ENCODE measurements around the gene SLC37A1.

SLC37A1 gene

DNA sequence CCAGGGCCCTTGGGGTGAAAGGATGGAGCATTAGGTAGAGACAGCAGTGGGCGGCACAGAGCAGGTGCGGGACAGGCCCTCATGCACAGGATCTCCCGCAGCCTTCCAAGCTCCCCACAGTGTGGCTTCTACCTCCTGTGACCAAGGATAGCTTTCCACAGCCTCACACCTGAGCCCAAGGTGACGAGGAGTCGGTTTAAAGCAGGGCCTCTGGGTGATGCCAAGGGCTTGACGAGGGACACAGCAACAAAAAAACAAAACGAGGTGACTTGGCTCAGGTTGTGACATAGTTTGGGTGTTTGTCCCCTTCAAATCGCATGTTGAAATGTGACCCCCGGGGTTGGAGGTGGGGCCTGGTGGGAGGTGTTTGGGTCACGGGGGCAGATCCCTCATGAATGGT, 32.9 kb upstream of the SLC37A1 start:
- DNase-seq: no peak

DNA sequence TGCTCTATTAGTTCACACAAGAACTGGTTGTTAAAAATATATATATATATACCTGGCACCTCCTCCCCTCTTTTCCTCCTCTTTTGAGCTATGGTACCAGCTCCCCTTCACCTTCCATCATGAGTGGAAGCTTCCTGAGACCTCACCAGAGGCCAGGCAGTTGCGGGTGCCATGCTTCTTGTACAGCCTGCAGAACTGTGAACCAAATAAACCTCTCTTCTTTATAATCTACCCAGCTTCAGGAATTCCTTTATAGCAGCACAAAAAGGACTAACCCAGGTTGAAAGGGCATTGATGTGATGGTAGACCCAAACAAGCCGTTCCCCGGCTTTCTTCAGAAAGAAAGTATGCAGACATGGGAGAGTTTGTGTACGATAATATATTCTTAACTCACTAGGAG, 32.5 kb upstream of the SLC37A1 start:
- DNase-seq: no peak

DNA sequence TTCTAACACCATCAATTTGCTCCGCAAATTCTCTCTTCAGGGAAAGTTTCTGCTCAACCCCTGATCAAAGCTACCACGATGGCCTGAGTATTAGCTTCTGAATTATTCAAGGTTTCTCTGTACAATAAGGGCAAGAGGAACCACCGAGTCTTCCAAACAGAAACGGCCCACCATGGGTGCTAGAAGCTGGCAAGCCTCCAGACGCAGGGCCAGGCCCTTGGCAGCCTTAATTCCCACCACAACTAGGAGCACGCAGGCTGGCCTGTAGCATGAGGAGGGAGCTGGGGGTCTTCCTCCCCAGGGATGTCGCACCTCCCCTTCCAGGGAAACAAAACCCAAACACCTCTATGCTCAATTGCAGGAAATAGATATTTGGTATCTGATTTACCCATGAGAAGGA, 28.7 kb upstream of the SLC37A1 start:
- no peak for DNase-seq

DNA sequence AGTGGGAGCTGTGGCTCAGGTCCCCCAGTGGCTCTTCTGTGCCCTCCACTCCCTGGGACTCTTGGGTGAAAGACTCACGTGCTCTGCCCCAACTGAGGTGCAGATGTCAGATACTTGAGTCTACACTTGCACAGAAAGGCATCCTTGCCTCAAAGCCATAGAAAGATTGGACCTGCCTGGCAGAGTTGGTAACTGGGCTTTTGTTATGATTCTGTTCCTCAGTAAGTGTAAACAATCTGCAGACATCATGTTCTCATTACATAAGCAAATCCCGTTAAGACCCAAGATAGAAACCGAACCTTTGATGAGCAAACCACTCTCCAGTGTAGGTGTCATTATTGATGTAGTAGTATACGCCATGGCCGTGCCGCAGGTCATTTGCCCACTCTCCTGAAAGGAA, 27.6 kb upstream of the SLC37A1 start:
- no peak for DNase-seq

DNA sequence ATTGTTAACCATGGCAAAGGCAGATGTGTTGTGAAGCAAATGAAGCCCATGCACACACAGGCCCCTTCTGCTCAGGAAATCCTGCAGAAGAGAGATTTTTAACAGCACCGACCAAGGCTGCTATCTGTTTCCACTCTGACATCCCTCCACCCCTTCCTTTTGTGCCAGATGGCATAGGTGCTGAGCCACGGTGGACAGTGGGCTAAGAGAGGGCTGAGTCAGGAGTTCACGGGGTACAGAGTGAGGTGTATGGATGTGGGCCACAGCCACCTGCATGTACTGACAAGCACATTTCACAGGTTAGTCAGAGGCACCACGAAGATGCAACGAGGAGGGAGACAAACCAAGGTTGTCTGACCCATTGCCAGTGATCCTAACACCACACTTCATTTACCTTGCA, 27.1 kb upstream of the SLC37A1 start:
- DNase-seq: no peak

DNA sequence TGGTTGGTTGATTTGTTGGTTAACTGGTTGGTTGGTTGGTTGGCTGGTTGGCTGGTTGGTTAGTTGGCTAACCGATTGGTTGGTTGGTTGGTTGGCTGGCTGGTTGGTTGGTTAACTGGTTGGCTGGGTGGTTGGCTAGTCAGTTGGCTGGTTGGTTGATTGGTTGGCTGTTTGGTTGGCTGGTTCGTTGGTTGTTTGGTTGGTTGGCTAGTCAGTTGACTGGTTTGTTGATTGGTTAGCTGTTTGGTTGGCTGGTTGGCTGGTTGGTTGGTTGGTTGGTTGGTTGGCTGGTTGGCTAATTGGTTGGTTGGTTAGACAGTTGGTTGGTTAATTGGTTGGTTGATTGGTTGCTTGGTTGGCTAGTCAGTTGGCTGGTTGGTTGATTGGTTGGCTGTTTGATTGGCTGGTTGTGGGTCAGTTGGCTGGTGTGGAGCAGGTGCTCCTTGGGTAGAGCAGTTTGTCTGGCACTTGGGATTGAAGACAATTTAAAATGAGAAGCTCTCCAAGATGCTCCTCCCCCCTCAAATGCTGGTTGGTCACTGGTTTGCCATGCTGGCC, 24.6 kb upstream of the SLC37A1 start:
- DNase-seq: no peak

DNA sequence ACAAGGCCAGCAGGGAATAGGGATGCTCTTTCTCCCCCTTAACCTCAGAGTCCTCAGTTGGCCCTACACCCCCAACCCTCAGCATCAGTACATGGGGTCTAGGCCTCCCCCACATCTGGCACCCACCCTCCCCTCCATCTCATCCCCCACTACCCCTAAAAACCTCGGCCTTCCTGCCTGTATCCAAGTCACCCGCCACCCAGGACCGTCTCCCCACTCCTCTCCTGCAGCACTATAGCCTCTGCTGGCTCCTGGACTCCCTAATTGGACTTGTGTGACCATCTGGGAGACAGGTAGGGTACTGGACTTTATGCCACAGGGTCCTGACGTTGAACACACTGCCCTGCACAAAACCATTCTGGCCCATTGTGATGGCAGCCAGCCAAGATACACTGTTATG, 23.7 kb upstream of the SLC37A1 start:
- DNase-seq: no peak

DNA sequence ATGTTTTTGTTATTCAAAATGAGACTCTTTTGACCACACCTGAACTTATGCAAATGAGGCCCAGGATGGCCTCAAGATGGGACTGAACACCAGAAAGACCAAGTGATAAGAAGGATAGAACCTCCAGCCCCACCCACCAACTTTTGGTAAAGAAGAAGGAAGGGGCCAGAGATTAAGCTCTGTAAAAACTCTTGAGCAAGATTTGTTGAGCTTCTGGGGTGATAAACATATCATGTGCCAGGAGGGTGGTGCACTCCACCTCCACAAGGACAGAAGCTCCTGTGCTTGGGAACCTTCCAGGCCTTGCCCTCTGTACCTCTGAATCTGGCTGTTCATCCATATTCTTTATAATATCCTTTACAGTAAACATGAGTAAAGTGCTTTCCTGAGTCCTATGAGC, 22.9 kb upstream of the SLC37A1 start:
- no peak for DNase-seq

DNA sequence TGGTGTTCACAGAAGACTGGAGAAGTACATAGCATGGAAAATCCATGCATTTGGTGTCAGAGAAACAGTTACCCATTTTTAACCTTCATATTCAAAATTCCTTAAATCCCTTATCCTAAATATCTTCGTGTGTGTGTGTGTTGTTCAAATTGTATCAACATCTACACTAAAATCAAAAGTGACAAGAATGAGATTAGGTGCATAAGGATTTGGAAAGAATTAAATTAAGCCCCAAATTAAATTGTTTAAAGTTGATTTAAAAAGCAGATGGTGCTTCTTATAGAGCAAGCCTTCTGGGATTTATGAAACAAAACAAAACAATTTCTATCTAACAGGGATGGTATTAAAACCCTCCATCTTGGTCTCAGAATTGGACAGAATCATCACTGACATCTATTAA, 22.3 kb upstream of the SLC37A1 start:
- no peak for DNase-seq

DNA sequence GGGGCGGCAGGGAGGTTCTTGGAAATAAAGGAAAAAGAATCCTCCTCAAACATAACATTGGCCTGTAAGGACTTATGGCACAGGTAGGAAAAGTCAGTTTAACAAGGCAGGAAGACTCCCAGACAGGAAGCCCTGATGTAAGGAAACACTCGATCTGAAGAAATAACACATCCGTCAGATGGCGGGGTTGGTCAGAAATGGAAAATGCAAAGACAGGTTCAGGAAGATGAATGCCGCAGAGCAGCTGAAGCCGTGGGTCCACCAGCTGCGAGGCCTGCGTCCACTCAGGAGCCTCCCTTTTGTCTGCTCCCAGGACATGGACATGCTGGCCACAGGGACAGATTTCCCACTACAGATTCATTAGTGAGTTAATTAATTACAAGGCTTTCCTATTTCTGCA, 21.5 kb upstream of the SLC37A1 start:
- no peak for DNase-seq

DNA sequence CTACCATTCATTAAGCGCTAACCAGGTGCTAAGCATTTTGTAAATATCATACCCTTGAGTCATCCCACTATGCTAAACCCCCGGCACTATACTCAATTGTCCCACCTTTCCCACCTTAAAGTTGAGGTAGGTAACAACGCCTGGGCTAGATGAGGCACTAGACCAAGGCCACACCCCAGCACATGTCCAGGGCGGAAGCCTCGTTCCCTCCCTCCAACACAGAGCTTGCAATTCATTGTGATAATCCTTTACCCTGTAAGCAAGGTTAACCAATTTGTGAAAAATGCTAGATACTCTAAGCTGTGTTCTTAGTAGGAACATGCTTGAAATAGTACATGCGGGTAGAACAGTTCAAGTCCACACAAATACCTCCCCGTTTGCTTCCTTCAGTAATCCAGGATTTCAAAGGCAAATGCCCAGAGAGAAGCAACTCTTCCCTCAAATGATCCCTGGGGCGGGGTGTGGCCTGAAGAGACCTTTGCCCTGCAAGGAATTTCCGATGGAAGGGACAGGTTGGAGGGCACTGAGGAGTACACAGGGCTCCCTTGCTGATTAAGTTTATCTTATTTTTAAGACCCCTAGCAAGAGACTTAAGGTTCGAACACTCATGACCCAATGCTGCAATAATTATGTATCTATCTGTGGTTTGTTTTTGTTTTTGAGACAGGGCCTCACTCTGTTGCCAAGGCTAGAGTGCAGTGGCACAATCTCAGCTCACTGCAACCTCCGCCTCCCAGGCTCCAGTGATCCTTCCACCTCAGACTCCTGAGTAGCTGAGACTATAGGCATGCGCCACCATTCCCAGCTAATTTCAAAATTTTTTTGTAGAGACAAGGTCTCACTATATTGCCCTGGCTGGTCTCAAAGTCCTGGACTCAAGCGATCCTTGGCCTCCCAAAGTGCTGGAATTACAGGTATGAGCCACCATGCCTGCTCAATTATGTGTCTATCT, 20.3 kb upstream of the SLC37A1 start:
- no peak for DNase-seq

DNA sequence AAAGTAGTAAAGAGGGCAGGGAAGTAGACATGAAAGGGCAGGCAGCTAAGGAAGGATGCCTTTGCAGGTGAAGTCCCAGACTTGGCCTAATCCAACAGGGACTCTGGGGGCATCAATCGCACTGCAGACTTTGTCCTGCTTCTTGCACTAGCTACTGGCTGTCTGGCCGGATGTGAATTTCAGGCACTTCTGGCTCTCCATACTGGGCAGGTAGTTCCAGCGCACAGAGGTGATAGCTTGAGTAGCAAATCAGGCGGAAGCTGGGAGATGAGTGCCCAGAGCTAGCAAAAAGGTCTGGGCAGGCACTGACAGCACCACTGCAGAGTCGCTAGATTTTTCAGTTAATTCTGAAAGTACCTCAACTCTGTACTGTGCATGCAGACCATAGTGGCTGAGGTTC, 18.6 kb upstream of the SLC37A1 start:
- no peak for DNase-seq

DNA sequence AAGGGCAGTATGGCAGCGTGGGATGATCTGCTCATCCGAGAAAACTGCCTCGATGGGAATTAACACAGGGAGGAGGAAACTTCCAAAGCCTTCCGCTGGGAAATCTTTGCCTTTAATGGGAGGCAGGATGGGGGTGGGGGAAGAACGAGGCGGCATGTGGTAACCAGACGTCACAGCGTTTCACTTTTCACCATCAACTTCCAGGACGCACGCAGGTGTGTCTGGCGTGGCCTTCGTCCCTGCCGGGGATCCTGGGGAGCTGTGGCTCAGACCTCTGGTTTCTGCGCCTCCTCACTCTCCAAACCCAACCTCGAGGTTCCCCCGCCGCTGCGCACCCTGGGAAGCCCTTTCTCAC, 17.9 kb upstream of the SLC37A1 start:
- DNase-seq: no peak

DNA sequence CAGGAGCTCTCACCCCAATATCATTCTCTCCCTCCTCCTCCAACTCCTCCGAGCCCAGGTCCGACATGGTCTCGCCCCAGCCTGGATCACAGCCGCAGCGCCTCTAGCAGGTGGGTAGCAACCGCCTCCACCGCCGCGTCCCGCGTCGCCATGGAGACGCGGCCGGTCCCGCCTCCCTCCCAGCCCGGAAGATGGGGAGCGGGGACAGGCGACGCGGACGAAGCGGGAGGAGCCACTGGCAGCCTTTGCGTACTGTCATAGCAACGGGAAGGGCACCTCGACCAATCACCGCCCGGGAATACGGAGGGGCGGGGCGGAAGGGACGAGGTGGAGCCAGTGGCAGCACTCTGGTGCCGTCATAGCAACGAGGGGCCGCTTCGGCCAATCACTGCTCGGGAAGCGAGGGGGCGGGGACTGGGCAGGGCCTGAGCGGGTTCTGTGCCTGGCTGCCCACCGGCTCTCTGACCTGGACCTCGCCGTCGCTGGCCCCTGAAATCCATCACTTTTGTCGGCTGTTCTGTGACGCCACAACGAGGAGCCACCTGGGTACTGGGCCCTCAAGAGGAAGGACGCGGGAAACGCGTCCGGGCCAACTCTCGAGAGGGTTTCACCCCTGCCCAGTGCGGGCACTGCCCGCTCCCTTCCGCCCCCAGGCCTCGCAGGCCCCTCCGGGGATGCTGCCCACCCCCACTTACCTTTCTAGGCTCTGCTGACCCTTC, 17.4 kb upstream of the SLC37A1 start, which contains the start of gene RSPH1:
RSPH1 (minus strand) TSS at position 105 of the 719 bp plus-strand sequence; CDS start at position 67, 38 bp downstream.
- DNase-seq: peak; percentile 99

DNA sequence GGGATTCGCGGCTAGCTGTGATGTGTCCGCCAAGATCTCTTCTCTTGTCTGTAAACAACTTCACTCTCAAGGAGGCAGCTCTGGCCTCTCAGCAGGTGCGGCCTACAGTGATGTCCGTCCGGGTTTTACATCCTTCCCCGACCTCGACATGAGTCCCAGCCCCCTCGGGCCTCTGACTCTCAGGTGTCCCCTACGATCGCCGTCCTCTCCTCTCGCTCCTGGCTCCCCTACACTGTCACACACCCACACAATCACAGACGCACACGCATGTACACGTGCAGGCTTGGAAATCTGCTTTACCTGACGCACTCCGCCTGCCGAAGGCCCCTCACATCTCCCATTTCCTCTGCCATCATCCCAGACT, 16.8 kb upstream of the SLC37A1 start:
- DNase-seq: no peak

DNA sequence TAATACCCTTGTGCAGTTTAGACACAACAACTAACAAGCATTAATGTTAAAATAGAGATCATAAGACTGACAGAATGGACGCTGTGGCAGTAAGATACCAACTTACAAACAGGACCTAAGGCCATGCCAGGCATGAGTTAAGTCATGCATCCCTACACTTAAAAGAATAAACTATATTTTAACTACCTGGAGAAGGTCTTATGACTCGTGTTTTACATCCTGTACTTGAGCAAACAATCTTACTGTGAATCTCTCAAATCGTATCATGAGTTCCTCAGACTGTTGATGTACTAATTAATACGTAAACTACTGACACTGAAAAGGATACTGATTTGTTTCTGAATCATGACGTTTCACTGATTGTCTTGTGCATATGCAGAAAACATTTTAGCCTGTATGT, 15.6 kb upstream of the SLC37A1 start:
- no peak for DNase-seq

DNA sequence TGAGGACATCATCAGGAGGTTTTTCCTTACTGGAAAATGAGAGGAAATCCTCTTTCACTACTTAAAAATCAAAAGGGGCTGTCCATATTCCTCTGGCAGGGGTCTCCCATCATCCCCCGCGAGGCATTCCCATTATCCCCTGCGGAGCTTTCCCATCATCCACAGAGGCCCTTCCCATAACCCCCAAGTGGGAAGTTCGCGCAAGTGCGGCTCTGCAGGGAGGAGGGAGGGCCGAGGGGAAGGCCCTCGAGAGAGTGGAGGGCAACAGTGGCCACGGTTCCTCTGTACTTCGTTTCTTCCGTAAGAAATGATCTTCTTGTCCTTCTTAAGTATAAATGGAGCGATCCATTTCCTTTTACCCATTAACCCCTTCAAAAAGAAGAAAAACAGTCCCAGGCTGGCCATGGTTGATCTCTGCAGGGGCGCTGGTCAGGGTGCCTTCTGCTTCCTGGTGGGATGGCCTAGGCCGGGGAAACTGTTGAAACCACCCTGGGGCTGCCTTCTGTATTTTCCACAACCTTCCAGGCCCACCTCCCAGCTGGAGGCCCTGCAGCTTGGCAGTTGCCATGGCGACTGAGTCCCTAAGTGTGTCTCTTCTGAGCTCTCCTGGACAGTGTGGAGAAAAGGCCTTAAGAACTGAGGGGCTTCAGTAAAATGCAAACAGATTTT, 14.1 kb upstream of the SLC37A1 start:
- no peak for DNase-seq

DNA sequence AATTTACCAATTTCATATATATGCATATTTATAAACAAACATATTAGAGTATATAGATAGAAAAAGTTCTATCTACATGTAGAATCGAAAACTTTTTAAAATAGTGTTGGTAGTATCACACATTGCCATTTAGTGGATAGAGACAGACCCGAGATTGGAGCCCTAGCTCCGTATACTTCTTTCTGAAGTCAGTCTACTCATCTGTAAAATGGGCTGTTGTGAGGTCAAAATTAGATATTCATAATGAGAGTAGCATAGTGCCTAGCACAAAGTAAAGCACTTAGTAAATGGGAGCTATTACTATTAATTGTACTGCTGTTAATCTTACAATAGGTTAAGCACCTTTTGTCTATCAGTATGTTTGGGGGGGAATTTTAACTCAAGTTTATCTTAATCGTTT, 13.4 kb upstream of the SLC37A1 start:
- no peak for DNase-seq

DNA sequence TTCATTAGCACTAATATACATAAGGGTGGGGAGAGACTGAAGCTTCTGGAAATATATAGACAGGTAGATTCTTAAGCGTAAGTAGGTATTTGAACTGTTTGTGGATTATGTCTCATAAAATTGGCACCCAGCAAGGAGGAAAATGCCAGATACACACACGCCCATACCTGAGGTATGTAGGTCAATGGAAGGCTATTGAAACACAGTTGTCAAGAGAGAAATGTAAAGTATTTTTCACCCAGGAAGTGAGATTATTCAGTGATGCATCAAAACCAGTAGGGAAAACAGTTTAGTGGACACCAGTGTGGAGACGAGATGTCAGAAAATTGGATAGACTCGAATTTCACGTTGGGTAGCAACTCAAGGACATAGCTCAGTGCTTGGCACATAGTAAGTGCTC, 12.9 kb upstream of the SLC37A1 start:
- no peak for DNase-seq

DNA sequence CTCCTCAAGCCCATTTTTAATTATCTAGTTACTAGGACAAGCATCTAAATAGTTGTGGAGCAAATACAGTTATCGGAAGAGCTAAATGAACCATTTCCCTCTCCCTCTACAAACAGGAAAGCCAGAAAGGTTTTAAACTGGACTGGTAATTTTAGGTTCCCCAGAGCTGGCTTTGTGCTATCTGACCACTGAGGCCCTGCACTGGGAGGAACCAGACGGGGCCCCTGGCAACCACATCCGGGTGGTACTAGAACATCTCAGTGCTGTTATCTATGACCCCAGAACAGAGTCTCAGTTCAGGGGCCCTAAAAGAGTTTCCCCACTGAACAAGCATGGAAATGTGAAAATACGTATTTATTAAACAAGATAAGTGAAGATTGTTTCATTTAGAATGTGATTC, 9.9 kb upstream of the SLC37A1 start:
- DNase-seq: no peak

DNA sequence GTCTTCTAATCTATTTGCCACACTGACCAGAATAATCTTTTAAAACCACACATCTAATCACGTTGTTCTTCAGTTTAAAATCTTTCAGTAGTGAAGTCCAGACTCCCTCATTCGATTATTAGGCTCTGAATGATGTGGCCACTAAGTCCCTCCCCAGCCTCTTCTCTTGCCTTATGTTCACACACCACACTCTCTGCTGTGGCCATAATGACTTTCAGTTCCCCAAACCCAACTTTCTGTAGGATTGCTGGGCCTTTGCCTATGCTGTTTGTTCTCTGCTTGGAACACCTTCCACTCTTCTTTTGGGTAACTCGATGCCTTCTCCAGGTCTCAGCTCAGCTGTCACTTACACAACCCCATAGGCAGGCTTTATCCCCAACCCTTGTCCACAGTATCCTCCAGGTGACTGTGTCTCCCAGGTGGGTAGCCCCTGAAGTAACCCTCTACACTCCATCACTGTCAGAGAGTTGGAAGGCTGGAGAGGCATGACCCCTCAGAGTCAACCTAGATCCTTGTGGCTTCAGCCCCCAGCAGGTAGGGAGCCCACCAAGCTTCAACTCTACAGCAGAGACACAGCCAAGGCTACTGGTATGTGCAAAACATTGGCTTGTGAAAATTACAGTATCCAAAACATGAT, 8.4 kb upstream of the SLC37A1 start:
- no peak for DNase-seq

DNA sequence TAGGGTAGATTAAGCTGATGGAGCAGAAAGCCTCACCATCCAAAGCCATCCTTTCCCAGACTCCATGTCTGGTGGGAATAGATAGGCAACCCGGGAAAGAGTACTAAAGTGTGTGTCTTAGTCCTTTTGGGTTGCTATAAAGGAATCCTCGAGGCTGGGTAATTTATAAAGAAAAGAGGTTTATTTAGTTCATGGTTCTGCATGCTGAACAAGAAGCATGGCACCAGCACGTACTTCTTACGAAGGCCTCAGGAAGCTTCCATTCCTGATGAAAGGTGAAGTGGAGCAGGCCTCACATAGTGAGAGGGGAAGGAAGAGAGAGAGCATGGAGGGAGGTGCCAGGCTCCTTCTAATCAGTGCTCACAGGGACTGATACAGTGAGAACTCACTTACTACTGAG, 6.2 kb upstream of the SLC37A1 start:
- DNase-seq: no peak

DNA sequence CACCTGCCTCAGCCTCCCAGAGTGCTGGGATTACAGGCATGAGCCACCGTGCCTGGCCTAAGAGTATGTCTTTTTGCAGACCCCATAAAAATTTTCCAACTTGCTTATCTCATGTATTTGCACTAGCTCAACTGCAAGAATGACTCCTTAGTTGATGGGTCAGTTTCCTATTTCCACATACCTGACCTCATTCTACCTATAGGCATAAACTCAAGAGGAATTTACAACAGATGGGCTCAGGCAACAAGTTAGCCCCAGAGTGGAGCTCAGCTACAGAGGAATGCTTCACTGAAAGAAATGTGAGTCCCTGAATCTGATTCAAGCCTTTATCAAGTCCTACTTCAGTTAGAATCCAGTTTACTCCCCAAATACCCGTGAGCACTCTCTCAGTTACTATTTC, 5.3 kb upstream of the SLC37A1 start:
- DNase-seq: no peak
